Stomach (tissue), 4 donors: ENCODE data around the gene MBNL2.

Experiments
- CTCF ChIP-seq, 7 experiments: fragments of 450-650 bp in 4 of 7; fragments of 200-600 bp in 3 of 7; sonication (generic) in 3 of 7; IDR thresholded peaks; one replicate each; pipeline ENCODE4 v1.5.1; 2016 to 2019; ENCODE audit warnings: antibody characterized with exemption in 7 of 7, control low read depth in 2 of 7, mild to moderate bottlenecking in 1 of 7
- EP300 ChIP-seq: sonication (generic); formaldehyde crosslinking; IDR thresholded peaks from one replicate; pipeline ENCODE4 v1.6.1; 2017; ENCODE audit warnings: antibody characterized with exemption
- POLR2A ChIP-seq, 4 donors: fragments of 450-650 bp; IDR thresholded peaks; one replicate each; pipeline ENCODE4 v1.6.1; 2016; ENCODE audit warnings: antibody characterized with exemption in 4 of 4, control low read depth in 2 of 4, mild to moderate bottlenecking in 1 of 4, moderate library complexity in 1 of 4
- POLR2AphosphoS5 ChIP-seq, 3 donors: sonication (generic); formaldehyde crosslinking; IDR thresholded peaks; one replicate each; pipeline ENCODE4 v1.6.1; 2016; ENCODE audit warnings: antibody characterized with exemption in 3 of 3

GRCh38 chr13:97185291-97185690 is 36.8 kb upstream of the MBNL2 start:
- TF ChIP-seq CTCF (IDR thresholded peaks at IDR 0.05): no peak
- TF ChIP-seq POLR2A (IDR thresholded peaks at IDR 0.05): no peak
- no peak for TF ChIP-seq EP300
- TF ChIP-seq POLR2AphosphoS5 (IDR thresholded peaks at IDR 0.05): no peak
